IMR-90 (cell line): Measurements from ENCODE around the gene NAPSA. TPM values are rescaled to one million over a fixed set of nuclear protein-coding genes. Genes with fewer than 3 reads are reported as not detected.

Experiments used
- ATAC-seq: fragments of 200-7000 bp; cut with Tn5 transposase; 2 replicates; pipeline ENCODE4 v1.9.1; 2020; ENCODE audit warnings: low read depth, mild to moderate bottlenecking, moderate library complexity
- BruUV-seq: library from RNA; stranded (reverse); fragments of 400-500 nt; replicated peaks from 2 replicates; lab custom pipeline; 2021; lab: Mats Ljungman, UMichigan
- CTCF ChIA-PET: fragments of 300-600 bp; formaldehyde crosslinking; extraction: SDS; loops from one replicate; lab custom pipeline; 2021; ENCODE audit warnings: antibody characterized with exemption; lab: Yijun Ruan, JAX
- POLR2A ChIA-PET: fragments of 300-600 bp; sonication (Branson Sonifier 250); formaldehyde crosslinking; loops from one replicate; lab custom pipeline; 2022; ENCODE audit warnings: antibody characterized with exemption; ENCODE audit not compliant: unreplicated experiment; lab: Charles Lee
- DNase-seq: peaks from one replicate; pipeline ENCODE4 v3.0.0; 2013
- H2AFZ ChIP-seq: replicated peaks from 2 replicates; pipeline ENCODE3; 2013; ENCODE audit warnings: low read length, mild to moderate bottlenecking; ENCODE audit not compliant: poor library complexity
- H2AK5ac ChIP-seq: 2 replicates; pipeline ENCODE4 v1.6.1; 2013; ENCODE audit warnings: low read depth, low read length, inconsistent platforms
- H2AK9ac ChIP-seq: replicated peaks from 2 replicates; pipeline ENCODE3; 2013; ENCODE audit warnings: mild to moderate bottlenecking, low read depth, low read length, moderate library complexity; ENCODE audit not compliant: poor library complexity
- H2BK120ac ChIP-seq: 2 replicates; pipeline ENCODE4 v1.6.1; 2013; ENCODE audit warnings: low read depth, low read length, inconsistent platforms
- H2BK15ac ChIP-seq: 3 replicates; pipeline ENCODE4 v1.6.1; 2013; ENCODE audit warnings: low read depth, low read length, inconsistent platforms
- H2BK20ac ChIP-seq: 2 replicates; pipeline ENCODE4 v1.6.1; 2013; ENCODE audit warnings: low read depth, mild to moderate bottlenecking, inconsistent platforms, low read length, moderate library complexity
- H2BK5ac ChIP-seq: 2 replicates; pipeline ENCODE4 v1.6.1; 2013; ENCODE audit warnings: mild to moderate bottlenecking, low read depth, low read length, inconsistent platforms; ENCODE audit not compliant: poor library complexity, severe bottlenecking
- H3K14ac ChIP-seq: replicated peaks from 2 replicates; pipeline ENCODE4 v1.6.1; 2013; ENCODE audit warnings: low read depth, low read length, inconsistent platforms
- H3K18ac ChIP-seq: 2 replicates; pipeline ENCODE4 v1.6.1; 2013; ENCODE audit warnings: low read depth, low read length, control low read depth
- H3K23ac ChIP-seq: 2 replicates; pipeline ENCODE4 v1.6.1; 2013; ENCODE audit warnings: low read depth, low read length, inconsistent platforms
- H3K27ac ChIP-seq: 2 replicates; pipeline ENCODE4 v1.5.1; 2013; ENCODE audit warnings: mild to moderate bottlenecking, control low read depth, low read length; ENCODE audit not compliant: insufficient read depth
- H3K27me3 ChIP-seq: 2 replicates; pipeline ENCODE4 v1.6.1; 2013; ENCODE audit warnings: low read length; ENCODE audit not compliant: control insufficient read depth, insufficient read depth
- H3K36me3 ChIP-seq: 2 replicates; pipeline ENCODE4 v1.6.1; 2013; ENCODE audit warnings: low read length, mixed read lengths; ENCODE audit not compliant: control insufficient read depth, insufficient read depth
- H3K4ac ChIP-seq: 2 replicates; pipeline ENCODE4 v1.6.1; 2013; ENCODE audit warnings: low read depth, low read length, inconsistent platforms
- H3K4me1 ChIP-seq: 2 replicates; pipeline ENCODE4 v1.6.1; 2013; ENCODE audit warnings: low read length, mixed read lengths; ENCODE audit not compliant: control insufficient read depth, insufficient read depth
- H3K4me2 ChIP-seq: 2 replicates; pipeline ENCODE4 v1.6.1; 2013; ENCODE audit warnings: low read depth, mild to moderate bottlenecking, control low read depth, low read length, moderate library complexity
- H3K4me3 ChIP-seq: 2 replicates; pipeline ENCODE4 v1.5.1; 2013; ENCODE audit warnings: low read depth, mild to moderate bottlenecking, control low read depth, low read length, moderate library complexity; ENCODE audit not compliant: insufficient read depth
- H3K56ac ChIP-seq: 2 replicates; pipeline ENCODE4 v1.6.1; 2013; ENCODE audit warnings: low read length, inconsistent platforms; ENCODE audit not compliant: insufficient read depth; ENCODE audit errors: extremely low read depth
- H3K79me1 ChIP-seq, 2 experiments: 2 replicates each; pipeline ENCODE4 v1.6.1; 2013; ENCODE audit warnings: low read length in 2 of 2, inconsistent platforms in 1 of 2, low read depth in 1 of 2
- H3K9ac ChIP-seq: 2 replicates; pipeline ENCODE4 v1.6.1; 2013; ENCODE audit warnings: low read depth, low read length, control low read depth
- H3K9me1 ChIP-seq: 2 replicates; pipeline ENCODE4 v1.6.1; 2013; ENCODE audit warnings: low read length, inconsistent platforms; ENCODE audit not compliant: insufficient read depth
- H3K9me3 ChIP-seq: 2 replicates; pipeline ENCODE4 v1.6.1; 2013; ENCODE audit warnings: low read length; ENCODE audit not compliant: control insufficient read depth, insufficient read depth
- H4K20me1 ChIP-seq: 2 replicates; pipeline ENCODE4 v1.6.1; 2013; ENCODE audit warnings: low read length, inconsistent platforms; ENCODE audit not compliant: insufficient read depth
- H4K5ac ChIP-seq: 2 replicates; pipeline ENCODE4 v1.6.1; 2013; ENCODE audit warnings: mild to moderate bottlenecking, low read depth, low read length, control low read depth
- H4K8ac ChIP-seq, 2 experiments: 2 replicates each; pipeline ENCODE4 v1.6.1; 2013; ENCODE audit warnings: low read depth in 2 of 2, low read length in 2 of 2, control low read depth in 1 of 2, inconsistent platforms in 1 of 2
- H4K91ac ChIP-seq: 2 replicates; pipeline ENCODE4 v1.6.1; 2013; ENCODE audit warnings: low read depth, low read length, inconsistent platforms; ENCODE audit not compliant: insufficient read depth
- CEBPB ChIP-seq: IDR thresholded peaks from 2 replicates; pipeline ENCODE4 v1.6.1; 2012; ENCODE audit warnings: low read depth, low read length, improper control_type of control experiment
- WGBS, 2 experiments: methylation state at CpG; one replicate each; pipeline versions ENCODE4 v1.1.5 to v1.1.7; 2013; ENCODE audit warnings: missing lambda C conversion rate in 2 of 2; ENCODE audit not compliant: insufficient read length in 1 of 2; ENCODE audit errors: extremely low coverage in 2 of 2; 5-methylcytosine and 5-hydroxymethylcytosine counted together
- dilution Hi-C: fragments of 300-500 bp; cut with HindIII; formaldehyde crosslinking; loops from one replicate; pipeline ENCODE4 v1.14.3; 2018; ENCODE audit warnings: low sequenced_read_pairs; ENCODE audit not compliant: unreplicated experiment
- in situ Hi-C: fragments of 300-500 bp; cut with MboI; formaldehyde crosslinking; loops from 3 replicates; pipeline ENCODE4 v1.14.3; 2019; ENCODE audit warnings: low sequenced_read_pairs, inconsistent platforms, mixed read lengths
- intact Hi-C: fragments of 100-400 bp; cut with micrococcal nuclease; formaldehyde crosslinking; loops from 2 replicates; pipeline ENCODE4 v1.10.0; 2022
- polyA plus RNA-seq, 3 experiments: library from polyadenylated mRNA; depleted of rRNA; stranded (reverse); fragments of >200 nt; gene quantifications; 2 replicates each; pipeline ENCODE4 v1.2.3, GENCODE V29; 2012; ENCODE audit warnings: low replicate concordance in 1 of 3
- total RNA-seq: library from RNA; depleted of rRNA; stranded (reverse); fragments of >200 nt; gene quantifications from 2 replicates; pipeline ENCODE4 v1.2.3, GENCODE V29; 2012

NAPSA gene
- total and polyA plus RNA-seq, 2 of the 4 experiments (the other 2 are of a cell fraction): 0.39 TPM; not detected in 1

GRCh38 chr19:50394017-50394416, 28.6 kb upstream of the NAPSA start:
- Histone ChIP-seq H4K20me1 (no peaks in the 10 kb centered on the region; the same call in 1 of the 2 replicates), H3K79me1 (peaks cover 2 to 14% of the 10 kb centered on the region in 2 experiments; a peak in 2 of 4 replicates), H3K27me3 (no peaks in the 10 kb centered on the region), H2BK20ac (no peak overlapping the region), H3K18ac (no peak overlapping the region), H3K9me3 (no peaks in the 10 kb centered on the region), H2AK9ac (no peak overlapping the region), H2AFZ (no peak overlapping the region), H3K4ac (no peak overlapping the region), H3K14ac (no peak overlapping the region), H3K4me1 (no peaks in the 10 kb centered on the region), H3K56ac (no peak overlapping the region), H3K4me2 (no peak overlapping the region), H2BK15ac (no peak overlapping the region), H3K9ac (no peak overlapping the region), H2BK120ac (no peak overlapping the region), H3K23ac (no peak overlapping the region), H3K4me3 (no peak overlapping the region), H3K27ac (no peak overlapping the region), H4K5ac (no peak overlapping the region), H3K36me3 (peaks cover 2% of the 10 kb centered on the region), H2BK5ac (no peak overlapping the region), H2AK5ac (no peak overlapping the region), H3K9me1 (no peaks in the 10 kb centered on the region), H4K8ac (no peak overlapping the region), H4K91ac (no peak overlapping the region)
- DNase-seq (no peak), ATAC-seq (no peak)
- intact Hi-C loops: no loop called here
- in situ Hi-C loops: no loop called here
- dilution Hi-C loops: no loop called here
- BruUV-seq: no TSS peak
- ChIA-PET POLR2A (no interaction called here), CTCF (no interaction called here)
- no peak for TF ChIP-seq CEBPB
- WGBS, 2 experiments: no CpG with 5 or more reads among the region's 9 CpGs
